T-helper 2 cell treated with Interferon-gamma antibody and Interleukin-4, amounts not matched to agents 5 μg/mL and 100 μg/mL, for 36 hours (primary cell): Measurements from ENCODE around the gene TLR7.

ENCODE experiments used
- DNase-seq: peaks from one replicate; pipeline ENCODE4 v3.0.0; 2021; ENCODE audit warnings: low spot score
- H3K27ac Mint-ChIP-seq: one replicate; pipeline ENCODE4 v1.8.0; 2021; ENCODE audit warnings: mild to moderate bottlenecking, mixed read lengths
- H3K27me3 Mint-ChIP-seq: one replicate; pipeline ENCODE4 v1.8.0; 2021; ENCODE audit warnings: low read depth, mixed read lengths
- H3K36me3 Mint-ChIP-seq: one replicate; pipeline ENCODE4 v1.8.0; 2021; ENCODE audit warnings: low read depth, mixed read lengths
- H3K4me1 Mint-ChIP-seq: one replicate; pipeline ENCODE4 v1.8.0; 2021; ENCODE audit warnings: low read depth, mixed read lengths
- H3K4me3 Mint-ChIP-seq: one replicate; pipeline ENCODE4 v1.8.0; 2022; ENCODE audit warnings: mild to moderate bottlenecking, moderate library complexity, mixed read lengths
- H3K9me3 Mint-ChIP-seq: one replicate; pipeline ENCODE4 v1.8.0; 2021; ENCODE audit warnings: mixed read lengths

The TLR7 gene

DNA sequence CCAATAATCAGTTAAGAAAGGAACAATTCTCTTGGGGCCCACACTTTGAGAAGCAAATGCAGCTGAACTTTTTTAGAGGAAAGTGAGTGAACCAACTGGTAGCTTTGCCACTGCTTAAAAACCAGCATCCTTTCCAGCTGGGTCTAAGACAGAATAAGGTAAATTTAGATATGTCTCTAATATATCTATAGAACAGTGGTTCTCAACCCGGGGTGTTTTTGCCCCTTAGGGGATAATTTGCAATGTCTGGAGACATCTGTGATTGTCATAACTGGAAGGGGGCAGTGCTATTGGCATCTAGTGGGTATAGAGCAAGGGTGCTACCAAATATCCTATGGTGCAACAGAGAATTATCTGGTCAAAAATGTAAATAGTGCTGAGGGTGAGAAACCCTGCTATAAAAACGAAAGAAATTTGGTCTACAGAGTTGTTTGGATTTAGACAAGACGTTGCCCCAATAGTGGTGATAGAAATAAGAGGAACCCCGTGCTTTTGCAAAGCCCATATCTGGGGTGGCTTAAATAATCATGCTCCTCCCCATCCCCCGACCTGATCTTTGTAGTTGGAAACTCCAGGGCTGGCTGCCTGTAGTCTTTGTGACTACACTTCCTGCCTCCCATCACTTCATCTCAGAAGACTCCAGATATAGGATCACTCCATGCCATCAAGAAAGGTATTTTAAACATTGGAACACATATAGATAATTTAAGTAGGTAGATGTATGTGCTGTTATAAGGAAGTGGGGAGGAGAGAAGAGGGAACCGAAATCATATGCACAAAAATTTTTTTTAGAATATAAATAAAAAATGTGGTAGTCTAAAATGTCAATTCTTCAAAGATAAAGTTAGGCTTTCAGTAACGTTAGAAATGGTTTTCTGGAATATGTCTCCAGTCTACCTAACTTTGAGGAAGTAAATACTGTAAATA, at the start of gene TLR7:
Gene TLR7 (plus strand): TSS at position 622 of the 927 bp plus-strand sequence. CDS start 507 bp downstream, outside the sequence.
- no peak for DNase-seq
- Mint-ChIP-seq H3K27me3 (no peaks in the 10 kb centered on the region), H3K4me3 (no peak within 1 kb of the TSS), H3K36me3 (no peaks in the 10 kb centered on the region), H3K9me3 (no peaks in the 10 kb centered on the region), H3K4me1 (peaks cover 14% of the 10 kb centered on the region), H3K27ac (no peak within 1 kb of the TSS)

DNA sequence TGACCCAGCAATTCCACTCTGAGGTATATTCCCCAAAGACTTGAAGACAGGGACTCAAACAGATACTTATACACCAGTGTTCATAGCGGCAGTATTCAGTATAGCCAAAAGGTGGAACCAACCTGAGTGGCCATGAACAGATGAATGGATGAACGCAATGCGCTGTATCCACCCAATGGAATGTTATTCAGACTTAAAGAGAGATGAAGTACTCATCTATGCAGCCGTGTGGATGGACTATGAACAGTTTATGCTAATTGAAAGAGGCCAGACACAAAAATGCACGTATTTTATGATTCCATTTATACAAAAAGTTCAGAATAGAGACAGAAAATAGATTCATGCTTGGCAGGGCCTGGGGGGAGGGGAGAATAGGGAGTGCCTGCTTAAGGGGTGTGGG, 49.3 kb upstream of the TLR7 start:
- Mint-ChIP-seq H3K27me3 (no peaks in the 10 kb centered on the region), H3K9me3 (no peaks in the 10 kb centered on the region), H3K4me1 (no peaks in the 10 kb centered on the region), H3K27ac (no peak overlapping the region), H3K4me3 (no peak overlapping the region), H3K36me3 (peaks cover 37% of the 10 kb centered on the region)
- no peak for DNase-seq

DNA sequence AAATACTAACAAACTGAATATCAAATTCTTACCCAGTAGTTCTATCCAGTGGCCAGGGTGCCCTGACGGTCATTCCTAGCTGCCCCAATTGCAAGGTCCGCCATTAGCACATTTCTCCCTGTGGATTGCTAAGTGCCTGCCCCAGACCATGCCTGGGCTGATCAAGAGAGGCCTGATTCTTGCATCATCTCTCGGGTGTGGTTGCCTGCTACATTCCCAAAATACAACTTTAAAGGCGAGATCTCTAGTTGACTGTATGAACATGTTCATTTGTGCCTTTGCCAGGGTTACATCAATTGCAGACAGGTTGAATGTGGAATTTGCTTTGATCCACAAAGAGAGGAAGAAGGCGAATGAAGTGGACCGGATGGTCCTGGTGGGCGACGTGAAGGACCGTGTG, 47.6 kb upstream of the TLR7 start:
- H3K27me3 Mint-ChIP-seq = no peaks in the 10 kb centered on the region
- no peak overlapping the region for H3K27ac Mint-ChIP-seq
- peaks cover 43% of the 10 kb centered on the region for H3K36me3 Mint-ChIP-seq
- no peak for DNase-seq
- no peaks in the 10 kb centered on the region for H3K9me3 Mint-ChIP-seq
- H3K4me1 Mint-ChIP-seq = no peaks in the 10 kb centered on the region
- no peak overlapping the region for H3K4me3 Mint-ChIP-seq

DNA sequence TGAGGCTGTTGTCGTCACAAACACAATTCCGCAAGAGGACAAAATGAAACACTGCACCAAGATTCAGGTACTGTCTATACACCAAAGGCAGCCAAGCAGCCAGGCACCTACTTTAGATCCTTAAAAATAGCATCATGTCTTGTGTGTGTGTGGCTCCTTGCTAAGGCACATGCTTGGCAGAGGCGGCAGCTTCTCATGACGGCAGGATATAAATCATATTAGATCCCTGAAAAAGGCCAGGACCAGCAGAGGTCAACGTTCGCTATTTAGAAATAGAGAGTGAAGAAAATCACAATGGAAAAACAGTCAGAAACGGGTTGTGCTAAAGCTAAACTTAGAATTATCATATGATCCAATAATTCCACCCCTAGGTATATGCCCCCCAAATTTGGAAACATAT, 46.1 kb upstream of the TLR7 start:
- Mint-ChIP-seq H3K27ac (no peak overlapping the region), H3K27me3 (no peaks in the 10 kb centered on the region), H3K9me3 (no peaks in the 10 kb centered on the region), H3K4me3 (no peak overlapping the region), H3K4me1 (no peaks in the 10 kb centered on the region), H3K36me3 (peaks cover 50% of the 10 kb centered on the region)
- no peak for DNase-seq

DNA sequence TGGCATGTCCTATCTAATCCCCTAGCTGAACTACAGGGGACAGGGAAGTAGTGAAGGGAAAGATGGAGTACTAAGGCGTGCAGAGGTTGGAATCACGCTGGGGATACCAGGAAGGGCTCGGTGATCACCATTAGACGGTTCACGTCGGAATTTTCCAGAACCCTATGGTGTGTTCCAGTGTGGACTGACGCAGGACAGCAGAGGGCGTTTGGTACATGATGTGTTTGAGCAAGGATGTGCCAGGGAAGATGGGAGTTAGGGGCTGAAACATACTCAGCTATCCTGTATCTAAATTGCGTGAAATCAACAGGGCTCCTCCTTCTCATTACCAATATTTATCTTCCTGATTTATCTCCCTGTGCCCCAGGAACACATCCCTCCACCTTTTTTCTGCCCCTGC, 41.9 kb upstream of the TLR7 start:
- Mint-ChIP-seq H3K9me3 (no peaks in the 10 kb centered on the region), H3K4me3 (no peak overlapping the region), H3K4me1 (no peaks in the 10 kb centered on the region), H3K36me3 (peaks cover 36% of the 10 kb centered on the region), H3K27me3 (peaks cover 6% of the 10 kb centered on the region), H3K27ac (no peak overlapping the region)
- DNase-seq = no peak

DNA sequence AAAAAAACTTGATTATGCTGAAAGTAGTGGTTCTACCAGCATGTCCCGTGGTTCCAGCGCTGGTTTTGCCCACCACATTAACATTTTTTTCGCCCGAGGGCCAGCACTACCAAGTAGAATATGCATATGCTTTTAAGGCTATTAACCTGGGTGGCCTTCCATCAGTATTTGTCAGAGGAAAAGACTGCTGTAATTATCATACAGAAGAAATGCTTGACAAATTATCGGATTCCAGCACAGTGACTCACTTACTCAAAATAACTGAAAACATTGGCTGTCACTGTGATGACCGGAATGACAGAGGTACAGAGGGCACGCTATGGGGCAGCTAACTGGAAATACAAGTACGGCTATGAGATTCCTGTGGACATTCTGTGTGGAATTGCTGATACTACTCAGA, 41.1 kb upstream of the TLR7 start:
- no peaks in the 10 kb centered on the region for H3K9me3 Mint-ChIP-seq
- H3K4me1 Mint-ChIP-seq = no peaks in the 10 kb centered on the region
- H3K27ac Mint-ChIP-seq = no peak overlapping the region
- DNase-seq = no peak
- no peak overlapping the region for H3K4me3 Mint-ChIP-seq
- H3K27me3 Mint-ChIP-seq = peaks cover 6% of the 10 kb centered on the region
- H3K36me3 Mint-ChIP-seq = peaks cover 31% of the 10 kb centered on the region

DNA sequence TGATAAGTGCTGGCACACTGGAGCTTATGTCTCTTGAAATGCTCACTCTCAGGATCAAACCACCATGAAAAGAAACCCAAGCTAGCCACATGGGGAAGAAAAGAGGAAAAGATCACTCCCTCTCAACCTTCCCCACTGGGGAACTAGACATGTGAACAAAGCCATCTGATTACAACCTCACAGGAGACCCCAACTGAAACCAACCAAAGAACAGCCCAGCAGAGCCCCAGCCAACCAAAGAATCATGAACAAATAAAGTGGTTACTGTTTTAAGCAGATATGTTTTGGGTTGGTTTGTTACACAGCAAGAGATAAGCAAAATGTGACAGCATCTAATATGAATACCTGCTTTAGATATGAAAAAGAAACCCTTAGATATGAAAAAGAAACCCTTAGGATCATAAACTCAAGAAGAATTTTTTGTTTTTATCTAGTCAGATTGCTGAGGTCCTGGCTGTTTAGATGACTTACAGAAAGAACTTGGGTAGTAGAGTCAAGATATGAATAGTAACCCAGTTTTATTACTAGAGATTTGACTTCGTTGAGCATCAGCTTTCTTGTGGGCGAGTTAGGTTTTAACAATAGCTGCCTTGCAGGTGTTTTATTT, 23.7 kb upstream of the TLR7 start:
- H3K4me3 Mint-ChIP-seq = peak overlapping the region; percentile 74
- no peak for DNase-seq
- H3K9me3 Mint-ChIP-seq = no peaks in the 10 kb centered on the region
- H3K36me3 Mint-ChIP-seq = no peaks in the 10 kb centered on the region
- H3K27me3 Mint-ChIP-seq = no peaks in the 10 kb centered on the region
- peak overlapping the region; percentile 93 for H3K27ac Mint-ChIP-seq
- H3K4me1 Mint-ChIP-seq = peaks cover 11% of the 10 kb centered on the region

DNA sequence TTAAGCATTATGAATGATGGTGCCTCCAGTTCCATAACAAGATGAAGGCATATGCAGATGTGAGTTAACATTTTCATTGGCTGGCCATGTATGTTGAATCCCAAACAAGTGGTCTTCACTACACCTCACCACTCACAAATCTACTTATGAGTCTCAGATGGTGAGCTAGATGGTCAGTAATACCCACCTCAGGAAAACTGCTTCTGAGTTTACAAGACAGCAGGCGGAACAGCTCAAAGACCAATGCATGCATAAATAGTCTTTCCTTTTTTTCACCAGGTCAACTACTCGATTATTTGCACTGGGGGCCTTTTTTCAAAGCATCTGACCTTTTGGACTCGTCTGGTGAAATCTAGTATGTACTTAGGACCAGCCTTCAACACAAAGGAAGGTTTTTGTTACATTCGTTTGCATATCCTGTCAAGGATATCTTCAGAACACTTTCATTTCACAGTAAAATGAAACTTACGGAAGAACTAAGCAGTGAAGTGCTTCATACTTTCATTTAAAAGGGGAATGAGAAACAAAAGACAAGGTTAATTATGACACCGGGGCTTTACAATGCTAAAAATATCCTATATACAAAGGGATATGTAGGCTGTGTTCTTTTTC, 23.1 kb upstream of the TLR7 start:
- no peak for DNase-seq
- Mint-ChIP-seq H3K9me3 (no peaks in the 10 kb centered on the region), H3K36me3 (no peaks in the 10 kb centered on the region), H3K27ac (peak overlapping the region; percentile 93), H3K4me3 (peak overlapping the region; percentile 74), H3K4me1 (peaks cover 11% of the 10 kb centered on the region), H3K27me3 (no peaks in the 10 kb centered on the region)

DNA sequence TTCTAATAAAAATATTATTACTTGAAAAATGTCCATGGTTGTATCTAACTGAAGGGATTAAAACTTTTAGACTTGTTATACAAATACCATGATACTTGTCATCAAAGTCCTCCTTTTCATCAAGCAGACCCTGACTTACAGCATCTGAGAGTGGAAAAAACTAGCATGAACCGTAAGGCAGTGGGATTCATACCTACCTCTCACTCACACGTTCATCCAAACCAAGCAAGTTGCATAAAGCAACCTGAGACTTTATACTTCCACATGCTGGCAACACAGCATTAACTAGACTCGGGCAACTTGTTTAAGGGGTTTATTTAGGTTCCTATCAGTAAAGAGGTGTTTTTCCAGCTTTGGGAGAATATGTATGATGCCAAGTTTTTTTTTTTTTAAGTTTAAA, 22.6 kb upstream of the TLR7 start:
- H3K4me1 Mint-ChIP-seq = peaks cover 11% of the 10 kb centered on the region
- peak overlapping the region; percentile 93 for H3K27ac Mint-ChIP-seq
- H3K27me3 Mint-ChIP-seq = no peaks in the 10 kb centered on the region
- no peaks in the 10 kb centered on the region for H3K9me3 Mint-ChIP-seq
- DNase-seq = no peak
- no peaks in the 10 kb centered on the region for H3K36me3 Mint-ChIP-seq
- H3K4me3 Mint-ChIP-seq = peak overlapping the region; percentile 74

DNA sequence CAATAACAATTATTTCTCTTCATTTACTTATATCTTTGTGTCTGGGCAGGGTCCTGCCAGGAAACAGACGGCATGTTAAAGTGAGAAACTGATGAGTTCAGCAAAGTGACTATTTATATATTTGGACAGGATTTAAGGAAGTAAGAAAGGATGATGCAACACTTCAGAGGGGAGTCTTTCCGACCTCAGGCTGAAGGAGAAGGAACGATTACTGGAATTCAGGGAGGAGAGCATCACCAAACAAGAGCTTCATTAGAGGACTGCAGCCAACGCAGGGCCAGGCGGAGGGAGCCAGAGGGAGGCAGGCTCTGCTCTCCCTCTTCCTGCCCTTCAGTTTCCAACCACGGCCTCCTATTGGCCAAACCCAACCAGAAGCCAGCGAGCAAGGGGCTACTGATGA, 1.5 kb upstream of the TLR7 start:
- H3K4me1 Mint-ChIP-seq = peaks cover 14% of the 10 kb centered on the region

DNA sequence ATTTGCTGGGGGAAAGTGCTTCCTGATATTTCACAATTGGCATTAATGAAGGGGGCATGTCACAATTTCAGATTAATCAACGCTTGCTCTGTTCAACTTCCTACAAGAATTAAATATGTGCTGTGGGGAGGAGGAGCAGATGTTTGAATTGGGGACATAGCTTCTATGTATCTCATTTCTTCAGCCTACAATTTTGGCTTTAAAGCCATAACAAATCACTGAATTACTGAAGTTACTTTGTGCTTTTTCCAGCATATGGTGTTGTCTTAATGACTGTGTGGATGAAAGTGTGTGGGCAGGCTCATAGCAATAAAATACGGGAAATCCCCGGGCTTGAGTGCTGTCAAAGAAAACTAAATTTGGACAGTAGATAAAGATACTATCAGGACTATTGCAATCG, 813 bp downstream of the TLR7 start:
- no peak overlapping the region for H3K27ac Mint-ChIP-seq

More for the DNA sequence above, 1.5 kb upstream of the TLR7 start:
- H3K36me3 Mint-ChIP-seq = no peaks in the 10 kb centered on the region
- H3K9me3 Mint-ChIP-seq = no peaks in the 10 kb centered on the region
- no peak overlapping the region for H3K4me3 Mint-ChIP-seq
- no peak overlapping the region for H3K27ac Mint-ChIP-seq
- DNase-seq = no peak
- no peaks in the 10 kb centered on the region for H3K27me3 Mint-ChIP-seq

DNA sequence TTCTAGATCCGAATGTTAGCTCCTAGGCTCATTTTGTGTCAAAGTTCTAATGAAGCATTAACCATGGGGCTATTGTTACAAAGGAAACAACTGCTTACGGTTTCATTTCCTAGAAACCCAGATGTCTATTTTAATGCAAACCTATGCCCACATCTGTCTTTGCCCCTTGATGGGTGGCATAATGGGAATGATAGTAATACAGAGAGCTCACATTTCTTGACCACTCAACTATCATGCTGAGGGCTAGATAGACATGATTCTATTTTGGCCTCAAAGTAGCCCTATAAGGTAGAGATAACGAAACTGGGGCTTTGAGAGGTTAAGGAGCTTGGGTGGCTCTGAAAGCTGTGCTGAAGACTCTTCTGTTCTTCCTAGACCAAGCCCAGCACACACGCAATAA, 1.9 kb downstream of the TLR7 start:
- Mint-ChIP-seq H3K9me3 (no peaks in the 10 kb centered on the region), H3K36me3 (no peaks in the 10 kb centered on the region), H3K27me3 (no peaks in the 10 kb centered on the region), H3K4me3 (no peak overlapping the region), H3K27ac (no peak overlapping the region), H3K4me1 (peaks cover 14% of the 10 kb centered on the region)
- no peak for DNase-seq

More for the DNA sequence above, 813 bp downstream of the TLR7 start:
- no peaks in the 10 kb centered on the region for H3K9me3 Mint-ChIP-seq
- no peaks in the 10 kb centered on the region for H3K36me3 Mint-ChIP-seq
- DNase-seq = no peak
- H3K27me3 Mint-ChIP-seq = no peaks in the 10 kb centered on the region
- H3K4me1 Mint-ChIP-seq = peaks cover 14% of the 10 kb centered on the region
- H3K4me3 Mint-ChIP-seq = no peak overlapping the region

DNA sequence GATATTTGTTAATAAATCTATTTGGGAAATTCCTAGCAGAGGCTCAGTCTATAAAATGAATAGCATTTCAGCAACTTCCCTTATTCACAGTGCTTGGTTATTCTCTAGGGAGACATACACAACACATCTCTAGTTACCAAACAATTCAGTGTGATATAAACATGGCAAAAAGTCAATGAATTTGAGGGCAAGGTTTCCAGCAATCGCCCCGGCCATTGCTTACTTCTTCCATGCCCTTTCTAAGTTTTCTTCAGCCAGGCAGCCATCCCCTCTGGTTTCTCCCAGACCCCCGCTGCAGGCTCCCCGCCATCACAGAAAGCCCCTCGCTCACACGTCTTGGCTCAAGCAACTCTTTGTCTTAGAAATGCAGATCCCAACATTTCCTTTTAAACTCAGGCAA, 4.4 kb downstream of the TLR7 start:
- DNase-seq = no peak
- H3K27ac Mint-ChIP-seq = no peak overlapping the region
- H3K4me1 Mint-ChIP-seq = peaks cover 14% of the 10 kb centered on the region
- no peaks in the 10 kb centered on the region for H3K9me3 Mint-ChIP-seq
- no peaks in the 10 kb centered on the region for H3K27me3 Mint-ChIP-seq
- H3K4me3 Mint-ChIP-seq = no peak overlapping the region
- H3K36me3 Mint-ChIP-seq = no peaks in the 10 kb centered on the region

DNA sequence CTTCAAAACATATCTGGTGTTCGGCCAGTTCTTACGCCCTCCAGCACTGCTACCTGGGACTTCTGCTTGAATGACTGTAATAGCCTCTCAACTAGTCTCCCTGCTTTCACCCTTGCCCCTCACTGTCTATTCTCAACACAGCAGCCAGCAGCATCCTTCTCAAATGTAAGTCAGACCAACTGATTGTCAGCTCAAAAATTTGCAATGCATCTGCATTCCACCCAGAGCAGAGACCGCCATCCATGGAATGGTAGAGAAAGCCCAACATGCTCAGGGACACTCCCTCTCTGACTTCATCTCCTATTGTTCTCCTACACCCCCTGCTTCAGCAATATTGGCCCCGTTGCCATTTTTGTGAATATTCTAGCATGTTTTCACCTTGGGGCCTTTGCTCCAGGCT, 5.9 kb downstream of the TLR7 start:
- no peak overlapping the region for H3K4me3 Mint-ChIP-seq
- H3K27me3 Mint-ChIP-seq = no peaks in the 10 kb centered on the region
- H3K36me3 Mint-ChIP-seq = no peaks in the 10 kb centered on the region
- no peak for DNase-seq
- no peak overlapping the region for H3K27ac Mint-ChIP-seq
- H3K9me3 Mint-ChIP-seq = no peaks in the 10 kb centered on the region
- peaks cover 6% of the 10 kb centered on the region for H3K4me1 Mint-ChIP-seq
